Activated CD4-positive, alpha-beta T cell treated with anti-CD3 and anti-CD28 coated beads, Interleukin-2, amount 50 U/mL, for 16 hours (primary cell): ENCODE data around the gene TOR2A.

ENCODE experiments used
- DNase-seq: peaks from one replicate; pipeline ENCODE4 v3.0.0-alpha.2; 2020

TOR2A gene

GRCh38 chr9:127741831-127742434 lies 6.8 kb upstream of the TOR2A start:
- no peak for DNase-seq

DNA sequence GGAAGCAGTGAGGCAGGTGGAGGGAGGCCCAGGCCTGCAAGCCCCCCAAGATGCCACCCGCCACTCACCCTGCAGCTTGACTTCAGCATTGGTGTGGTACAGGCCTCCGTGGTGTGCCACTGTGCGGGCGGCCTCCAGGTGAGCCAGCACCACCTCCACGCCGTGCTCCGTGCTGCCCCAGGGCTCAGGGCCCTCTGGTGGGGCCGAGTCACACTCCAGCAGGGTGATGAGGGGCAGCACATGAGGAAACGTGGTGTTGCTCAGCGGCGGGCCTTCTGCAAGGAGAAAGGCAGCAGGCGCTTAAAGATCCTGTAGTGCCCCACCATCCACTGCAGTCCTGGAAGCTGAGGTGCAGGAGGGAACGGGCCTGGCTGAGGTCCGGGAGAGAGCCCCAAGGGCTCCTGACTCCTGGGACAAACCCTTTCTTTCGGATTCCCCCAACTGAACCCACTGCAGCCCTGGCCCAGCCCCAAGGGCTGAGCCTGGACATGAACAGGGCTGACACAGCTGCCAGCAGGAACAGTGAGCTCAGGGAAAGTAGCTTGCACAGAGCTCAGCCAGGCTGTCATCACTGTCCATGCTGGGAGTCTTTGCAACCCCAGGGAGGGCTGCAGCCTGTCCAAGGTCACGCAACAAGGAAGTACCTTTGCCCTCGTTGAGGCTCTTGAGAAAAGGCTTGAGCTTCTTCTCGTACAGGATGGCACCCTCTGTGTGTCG lies 4.7 kb upstream of the TOR2A start:
- no peak for DNase-seq

DNA sequence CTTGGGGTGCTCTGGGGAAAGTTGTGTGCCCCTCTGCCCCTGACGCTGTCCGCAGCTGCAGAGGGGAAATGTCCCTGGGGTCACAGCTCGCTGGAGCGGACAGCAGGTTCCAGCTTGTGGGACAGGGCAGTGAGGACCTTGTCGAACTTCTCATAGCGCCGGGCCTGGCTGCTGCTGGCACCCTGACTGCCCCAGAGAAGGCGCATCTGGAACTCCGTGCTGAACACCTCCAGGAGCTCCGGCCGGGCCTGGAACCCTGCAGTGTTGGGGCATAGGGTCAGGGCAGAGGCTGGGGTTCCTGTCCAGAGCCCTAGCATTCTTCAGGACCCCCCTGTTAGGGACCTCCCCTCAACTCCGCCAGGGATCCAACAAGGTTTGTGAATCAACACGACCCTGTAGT lies 3.6 kb upstream of the TOR2A start:
- no peak for DNase-seq

DNA sequence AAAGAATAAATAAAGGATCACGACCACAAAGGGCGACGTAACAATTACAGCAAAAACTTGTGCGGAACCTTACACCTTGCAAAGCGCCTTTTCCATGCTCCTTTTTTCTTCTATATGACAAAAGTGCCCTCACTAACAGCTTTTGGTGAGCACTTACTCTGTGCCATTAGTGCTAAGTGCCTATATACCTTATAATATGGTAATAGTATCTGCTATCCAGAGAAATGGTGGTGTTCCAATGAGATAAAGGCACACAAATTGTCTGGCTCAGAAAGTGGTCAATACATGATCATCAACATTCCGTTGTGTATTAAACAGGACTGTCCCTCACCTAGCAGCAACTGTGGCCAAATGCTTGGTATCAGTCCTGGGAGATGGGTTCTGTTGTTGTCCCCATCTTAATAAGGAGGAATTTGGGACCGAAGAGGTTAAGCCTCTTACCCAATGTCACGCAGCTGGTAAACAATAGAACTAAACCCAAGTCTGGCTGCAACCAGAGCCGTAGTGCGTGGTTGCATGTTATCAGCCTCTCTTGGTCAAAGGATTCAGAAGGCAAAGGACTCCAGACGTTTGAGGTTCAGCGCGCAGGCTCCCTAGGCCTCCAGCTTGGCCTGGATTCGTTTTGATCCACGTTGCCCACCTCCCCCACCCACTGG lies 564 bp upstream of the TOR2A start:
- DNase-seq: no peak

DNA sequence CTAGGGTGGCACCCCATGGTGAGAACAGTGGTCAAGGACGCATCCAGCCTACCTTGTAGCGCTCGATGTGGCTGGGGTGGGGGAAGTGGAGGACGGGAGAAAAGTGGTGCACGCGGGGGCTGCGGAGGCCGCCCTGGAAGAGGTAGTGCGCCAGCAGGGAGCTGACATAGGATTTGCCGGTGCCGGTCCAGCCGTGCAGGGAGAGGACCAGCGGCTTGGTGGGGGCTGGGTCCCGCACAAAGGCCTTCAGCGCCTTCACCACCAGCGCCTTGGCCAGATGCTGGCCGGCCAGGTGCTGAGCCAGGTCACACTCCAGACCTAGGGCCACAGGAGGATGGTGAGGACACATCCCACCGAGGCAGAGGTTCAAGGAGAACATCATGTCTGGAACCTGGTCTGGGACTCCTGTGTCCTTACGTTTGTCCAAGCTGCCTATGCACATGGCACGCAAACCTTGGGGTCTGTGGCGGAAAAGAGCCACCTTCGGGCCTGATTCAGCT lies 797 bp downstream of the TOR2A start:
- no peak for DNase-seq

- DNase-seq: no peak
These were observed 1.5 kb downstream of the TOR2A start for GRCh38 chr9:127733614-127734013.

DNA sequence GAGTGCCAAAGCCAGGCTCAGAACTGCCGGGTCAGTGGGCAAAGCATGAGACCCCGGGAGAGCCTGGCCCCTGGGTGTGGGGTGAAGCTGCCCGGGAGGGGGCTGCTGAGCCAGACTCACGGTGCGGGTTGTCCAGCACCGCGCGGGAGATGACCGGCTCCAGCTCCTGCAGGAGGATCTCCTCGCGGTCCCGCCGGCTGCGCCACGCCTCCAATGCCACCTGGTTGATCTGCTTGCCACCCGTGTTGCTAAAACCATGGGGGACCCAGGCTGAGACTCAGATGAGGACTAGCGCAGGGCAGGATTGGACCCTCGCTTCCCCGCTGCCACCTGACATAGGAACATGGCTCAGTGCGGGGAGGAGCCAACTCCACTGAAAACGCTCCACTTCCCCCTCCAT lies 2.6 kb downstream of the TOR2A start:
- no peak for DNase-seq

DNA sequence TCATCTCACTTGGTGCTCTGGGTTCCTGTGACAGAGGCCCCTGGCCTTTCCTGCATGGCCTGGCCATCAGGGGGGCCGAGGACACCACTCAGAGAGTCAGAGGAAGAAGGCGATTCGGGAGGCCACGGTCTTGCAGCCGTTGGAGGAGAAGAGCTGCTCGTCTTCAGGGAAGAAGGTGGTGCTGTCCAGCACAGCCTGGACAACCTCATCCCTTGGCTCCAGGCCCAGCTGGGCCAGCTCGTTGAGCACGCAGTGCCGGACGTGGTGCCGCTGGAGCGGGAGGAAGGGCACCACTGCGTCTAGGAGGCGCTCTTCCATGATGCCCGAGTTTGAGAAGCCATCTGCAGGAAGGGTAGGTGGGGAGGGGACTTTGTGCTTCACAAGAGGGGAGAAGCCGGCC lies 3.2 kb downstream of the TOR2A start:
- DNase-seq: no peak

DNA sequence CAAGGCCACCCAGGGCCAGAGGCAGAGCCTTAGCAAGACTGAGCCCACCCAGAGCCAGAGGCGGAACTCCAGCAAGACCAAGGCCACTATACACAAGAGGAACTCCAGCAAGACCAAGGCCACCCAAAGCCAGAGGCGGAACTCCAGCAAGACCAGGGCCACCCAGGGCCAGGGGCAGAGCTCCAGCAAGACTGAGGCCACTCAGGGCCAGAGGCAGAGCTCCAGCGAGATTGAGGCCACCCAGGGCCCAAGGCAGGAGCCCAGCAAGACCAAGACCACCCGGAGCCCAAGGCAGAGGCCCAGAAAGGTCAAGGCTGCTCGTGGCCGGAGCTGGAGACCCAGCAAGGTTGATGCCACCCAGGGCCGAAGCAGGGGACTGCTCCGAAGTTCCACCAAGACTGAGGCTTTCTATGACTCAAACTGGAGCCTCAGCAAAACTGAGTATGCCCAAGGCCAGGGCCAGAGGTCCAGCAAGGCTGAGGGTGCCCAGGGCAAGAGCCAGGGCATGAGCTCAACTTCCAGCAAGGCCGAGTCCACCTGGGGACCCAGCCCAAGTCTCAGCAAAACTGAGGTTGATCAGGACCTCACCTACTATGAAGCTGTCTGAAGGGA lies 4.2 kb downstream of the TOR2A start:
- no peak for DNase-seq

DNA sequence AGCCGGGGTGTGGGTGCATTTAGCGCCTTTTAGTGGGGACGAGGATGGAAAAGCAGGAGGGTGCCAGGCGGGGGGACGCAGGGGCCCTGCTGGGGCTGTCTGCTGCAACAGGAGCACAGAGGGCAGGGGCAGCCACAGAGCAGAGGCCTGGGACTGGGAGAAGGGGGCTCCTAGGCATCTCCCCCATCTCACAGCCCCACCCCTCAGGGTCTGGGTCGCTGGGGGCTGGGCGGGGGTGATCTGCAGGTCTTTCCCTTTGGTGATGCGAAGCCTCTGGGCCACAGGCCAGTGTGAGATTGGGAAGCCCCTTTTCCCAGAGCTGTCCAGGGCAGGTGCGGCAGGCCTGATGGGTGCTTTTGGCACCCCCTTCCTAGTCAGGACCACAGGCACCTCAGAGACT lies 4.8 kb downstream of the TOR2A start:
- DNase-seq: no peak

- DNase-seq: no peak
These were observed 5.4 kb downstream of the TOR2A start for GRCh38 chr9:127729522-127730256.

GRCh38 chr9:127728808-127729207 lies 6.3 kb downstream of the TOR2A start:
- no peak for DNase-seq

- DNase-seq: no peak
These were observed 8.2 kb downstream of the TOR2A start for GRCh38 chr9:127726871-127727270.

GRCh38 chr9:127724012-127724411 lies 11.1 kb downstream of the TOR2A start:
- no peak for DNase-seq

- DNase-seq: no peak
These were observed 11.7 kb downstream of the TOR2A start for GRCh38 chr9:127723444-127723843.

DNA sequence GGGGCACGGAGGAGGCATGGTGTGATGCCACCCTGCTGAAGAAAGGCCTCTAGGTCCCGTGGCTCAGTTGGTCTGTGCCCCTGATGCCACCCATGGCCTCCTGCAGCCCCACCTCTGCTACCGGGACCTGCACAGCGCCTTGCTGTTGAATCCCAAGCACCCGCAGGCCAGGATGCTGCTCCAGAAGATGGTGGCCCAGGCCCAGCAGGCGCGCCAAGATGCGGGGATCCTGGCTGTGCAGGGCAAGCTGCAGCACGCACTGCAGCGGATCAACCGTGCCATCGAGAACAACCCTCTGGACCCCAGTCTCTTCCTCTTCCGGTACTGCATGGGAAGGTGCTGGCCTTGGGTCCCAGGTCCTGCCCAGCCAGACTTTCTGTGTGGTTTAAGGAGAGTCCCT lies 12.1 kb downstream of the TOR2A start:
- no peak for DNase-seq

DNA sequence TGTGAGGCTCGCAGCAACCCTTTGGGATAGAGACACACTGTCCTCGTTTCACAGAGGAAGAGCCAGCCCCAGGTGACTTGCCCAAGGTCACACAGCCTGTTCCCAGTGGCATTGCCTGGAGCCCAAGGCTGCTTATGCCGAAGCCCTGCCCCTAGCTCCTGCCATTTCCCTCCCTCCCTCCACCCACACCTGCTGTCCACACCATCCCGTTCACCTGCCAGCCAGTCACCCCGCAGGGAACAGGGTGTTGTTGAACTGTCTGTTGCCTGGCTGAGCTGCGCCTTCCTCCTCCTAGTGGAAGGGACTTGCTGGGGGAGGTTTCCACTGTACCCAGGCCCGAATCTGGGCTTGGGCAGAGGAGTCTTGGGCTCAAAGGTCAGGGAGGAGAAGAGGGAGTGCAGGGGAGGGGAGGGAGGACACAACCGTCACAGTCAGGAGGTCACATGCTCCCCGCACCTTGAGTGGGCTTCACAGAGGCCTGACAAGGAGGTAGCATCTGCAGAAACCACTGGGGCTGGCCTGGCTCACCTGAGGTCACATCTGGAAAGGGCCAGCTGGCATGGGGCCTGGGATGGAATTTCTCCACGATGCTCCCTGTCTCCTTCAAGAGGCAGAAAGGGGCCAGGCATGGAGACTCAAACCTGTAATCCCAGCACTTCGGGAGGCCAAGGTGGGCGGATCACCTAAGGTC lies 12.9 kb downstream of the TOR2A start:
- no peak for DNase-seq

DNA sequence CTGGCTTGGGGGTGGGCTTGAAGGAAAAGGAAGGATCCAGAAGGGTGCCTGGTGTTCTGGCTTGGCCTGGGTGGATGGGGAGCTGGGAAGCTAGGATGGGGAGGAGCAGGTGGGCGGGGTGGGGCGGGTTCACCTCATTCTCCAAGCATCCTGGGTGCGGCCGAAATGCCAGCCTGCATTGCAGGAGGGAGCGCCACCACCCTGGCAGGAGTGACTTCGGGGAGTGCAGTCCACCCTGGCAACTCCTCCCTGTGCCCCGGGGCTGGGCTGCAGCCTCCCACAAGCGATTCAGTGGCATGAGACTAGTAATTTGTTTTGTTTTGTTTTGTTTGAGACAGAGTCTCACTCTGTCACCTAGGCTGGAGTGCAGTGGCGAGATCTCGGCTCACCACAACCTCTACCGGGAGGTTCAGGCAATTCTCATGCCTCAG lies 13.7 kb downstream of the TOR2A start:
- DNase-seq: no peak

DNA sequence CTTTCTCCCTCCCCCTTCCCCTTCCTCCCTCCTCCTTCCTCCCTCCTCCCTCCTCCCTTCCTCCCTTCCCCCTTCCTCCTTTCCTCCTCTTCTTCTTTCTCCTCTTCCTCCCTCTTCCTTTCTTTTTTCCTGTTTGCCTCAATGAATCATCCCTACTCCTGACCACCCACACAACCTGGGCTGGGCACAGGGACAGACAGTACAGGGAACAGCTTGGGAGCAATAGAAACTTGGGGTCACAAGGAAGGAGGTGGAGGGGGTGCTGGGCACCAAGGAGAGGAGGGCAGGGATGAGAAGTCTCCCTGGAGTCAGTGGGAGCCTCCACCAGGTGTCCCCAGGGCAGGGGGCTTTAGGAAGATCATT lies 14.2 kb downstream of the TOR2A start:
- DNase-seq: no peak

DNA sequence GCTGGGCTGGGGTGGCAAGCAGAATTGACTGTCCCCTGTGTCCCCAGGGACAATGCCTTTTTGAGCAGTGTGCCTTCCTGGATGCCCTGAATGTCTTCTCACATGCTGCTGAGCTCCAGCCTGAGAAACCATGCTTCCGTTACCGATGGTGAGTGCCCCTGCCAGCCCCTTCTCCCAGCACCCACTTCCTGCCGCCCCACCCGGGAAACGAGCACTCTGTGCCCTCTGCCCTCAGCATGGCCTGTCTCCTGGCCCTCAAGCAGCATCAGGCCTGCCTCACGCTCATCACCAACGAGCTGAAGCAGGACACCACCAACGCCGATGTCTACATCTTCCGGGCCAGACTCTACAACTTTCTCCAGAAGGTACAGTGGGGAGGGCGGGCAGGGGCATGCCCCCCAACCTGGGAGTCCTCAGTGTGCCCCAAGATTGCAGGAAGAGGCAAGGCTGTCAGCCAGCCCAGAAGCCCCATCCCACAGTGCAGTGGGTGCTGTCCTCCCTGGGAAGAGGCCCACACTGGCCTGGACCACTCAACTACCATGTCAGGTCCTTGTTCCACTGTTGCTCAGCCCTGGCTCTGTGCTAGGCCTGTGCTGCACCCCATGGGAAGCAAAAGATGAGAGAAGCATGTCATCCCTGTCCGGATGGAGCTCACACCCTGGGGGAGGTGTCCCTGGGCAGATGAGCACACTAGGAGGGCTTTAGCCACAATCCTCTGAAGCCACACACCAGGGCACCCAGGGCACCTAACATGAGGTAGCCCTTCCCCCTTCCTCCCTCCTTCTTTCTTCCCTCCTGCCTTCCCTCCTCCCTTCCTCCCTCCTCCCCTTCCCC lies 14.8 kb downstream of the TOR2A start:
- no peak for DNase-seq

DNA sequence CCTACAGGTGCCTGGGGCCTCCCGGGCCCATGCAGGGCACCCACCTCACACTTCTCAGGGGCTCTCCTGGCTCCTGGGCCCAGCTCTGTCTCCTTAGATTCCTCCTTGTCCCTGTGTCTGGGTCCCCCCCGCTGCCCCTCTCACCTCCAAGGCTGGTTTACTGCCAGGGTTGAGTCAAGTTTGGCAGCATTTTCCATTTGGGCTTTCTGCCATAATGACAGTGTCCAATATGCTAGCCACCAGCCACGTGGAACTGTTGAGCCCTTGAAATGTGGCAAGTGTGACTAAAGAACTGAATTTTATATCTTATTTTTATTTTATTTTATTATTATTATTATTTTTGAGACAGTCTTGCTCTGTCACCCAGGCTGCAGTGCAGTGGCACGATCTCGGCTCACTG lies 17.3 kb downstream of the TOR2A start:
- DNase-seq: no peak

GRCh38 chr9:127716412-127716811 lies 18.7 kb downstream of the TOR2A start:
- no peak for DNase-seq
